Left lobe of liver (tissue), 2 donors: ENCODE results near the gene PNKD. TPM values are rescaled to one million over a fixed set of nuclear protein-coding genes. Genes with fewer than 3 reads are reported as not detected.

ENCODE experiments used
- ATAC-seq: fragments of 200-7000 bp; cut with Tn5 transposase; one replicate; pipeline ENCODE4 v1.9.1; 2020; ENCODE audit warnings: mild to moderate bottlenecking, moderate library complexity
- DNase-seq: peaks from one replicate; pipeline ENCODE4 v3.0.0-alpha.2; 2020; ENCODE audit warnings: low spot score
- total RNA-seq: library from RNA; stranded (reverse); gene quantifications from one replicate; pipeline ENCODE4 v1.2.1, GENCODE V29; 2021
- donor health status: DM: no; HTN: no; CAD: no; lungs with moderate emphysema.
- donor health status: DM: no; HTN: yes; CAD: no.

The PNKD gene
- total RNA-seq, 1 donor from 2014 or later = 102 TPM

DNA sequence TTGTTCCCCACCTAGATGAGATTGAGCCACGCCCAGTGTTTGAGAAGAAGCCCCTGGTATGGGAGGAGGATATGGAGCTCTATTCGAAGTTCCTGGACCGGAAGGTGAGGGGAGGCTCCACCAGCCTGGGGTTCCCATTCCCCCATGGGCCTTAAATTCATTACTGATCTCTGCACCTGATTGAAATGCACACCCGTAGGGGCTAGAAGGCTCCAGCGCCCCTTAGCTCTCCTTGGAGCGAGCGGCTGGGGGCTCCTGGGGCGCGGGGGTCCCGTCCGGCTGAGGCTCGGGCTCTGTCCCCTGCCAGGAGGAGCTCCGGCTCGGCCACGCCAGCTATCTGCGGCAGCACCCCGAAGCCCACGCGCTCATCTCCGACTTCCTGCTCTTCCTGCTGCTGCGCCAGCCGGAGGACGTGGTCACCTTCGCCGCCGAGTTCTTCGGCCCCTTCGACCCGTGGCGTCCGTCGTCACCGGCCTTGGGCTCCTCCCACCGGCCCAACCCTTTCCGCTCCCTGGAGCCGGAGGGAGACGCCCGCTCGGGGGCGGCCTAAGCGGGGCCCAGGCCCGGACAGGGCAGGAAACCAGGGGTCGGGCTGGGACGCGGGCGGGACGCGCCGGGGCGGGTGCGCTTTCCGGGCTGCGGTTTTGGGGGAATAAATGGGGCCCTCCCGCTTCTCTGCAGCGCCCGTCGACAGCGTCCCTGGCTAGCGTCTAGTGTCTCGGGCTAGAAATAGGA is 97.3 kb downstream of the PNKD start:
- ATAC-seq (peak; percentile 93), DNase-seq (peak; percentile 92)

DNA sequence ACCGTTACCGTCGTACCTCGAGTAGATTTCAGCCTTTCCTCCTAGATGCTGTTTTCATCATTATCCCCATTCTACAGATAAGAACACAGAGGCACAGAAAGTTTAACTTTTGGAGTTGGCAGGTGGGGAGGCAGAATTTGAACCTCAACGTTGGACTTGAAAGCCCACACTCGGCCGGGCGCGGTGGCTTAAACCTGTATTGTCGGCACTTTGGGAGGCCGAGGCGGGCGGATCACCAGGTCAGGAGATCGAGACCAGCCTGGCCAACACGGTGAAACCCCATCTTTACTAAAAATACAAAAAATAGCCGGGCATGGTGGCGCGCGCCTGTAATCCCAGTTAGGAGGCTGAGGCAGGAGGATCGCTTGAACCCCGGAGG is 97.8 kb downstream of the PNKD start:
- ATAC-seq = no peak

DNA sequence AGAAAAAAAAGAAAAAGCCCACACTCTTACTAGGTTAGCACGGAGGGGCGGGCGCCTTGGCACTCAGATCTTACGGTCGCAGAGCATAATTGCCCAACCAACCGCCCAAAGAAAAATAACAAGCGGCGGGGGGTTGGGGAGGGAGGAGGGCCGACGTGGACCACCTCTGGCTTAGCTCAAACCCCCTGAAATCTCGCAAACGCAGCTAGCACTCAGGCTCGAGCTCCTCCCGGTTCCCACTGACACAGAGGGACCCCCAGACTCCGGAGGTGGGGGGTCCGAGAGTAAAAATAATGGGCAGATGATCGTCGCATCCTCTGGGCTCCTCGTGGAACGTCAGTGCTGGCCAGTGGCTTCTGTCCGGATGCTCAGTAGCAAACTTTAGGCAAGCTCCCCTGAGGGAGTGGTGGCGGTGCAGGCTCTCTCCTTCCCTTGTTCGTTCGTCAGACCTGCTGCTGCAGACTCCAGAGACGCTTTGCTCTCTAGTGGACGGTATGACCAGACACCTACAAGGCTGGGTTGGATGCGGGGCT is 98.4 kb downstream of the PNKD start:
- ATAC-seq (no peak), DNase-seq (no peak)

More for the DNA sequence above, 97.8 kb downstream of the PNKD start:
- no peak for DNase-seq

DNA sequence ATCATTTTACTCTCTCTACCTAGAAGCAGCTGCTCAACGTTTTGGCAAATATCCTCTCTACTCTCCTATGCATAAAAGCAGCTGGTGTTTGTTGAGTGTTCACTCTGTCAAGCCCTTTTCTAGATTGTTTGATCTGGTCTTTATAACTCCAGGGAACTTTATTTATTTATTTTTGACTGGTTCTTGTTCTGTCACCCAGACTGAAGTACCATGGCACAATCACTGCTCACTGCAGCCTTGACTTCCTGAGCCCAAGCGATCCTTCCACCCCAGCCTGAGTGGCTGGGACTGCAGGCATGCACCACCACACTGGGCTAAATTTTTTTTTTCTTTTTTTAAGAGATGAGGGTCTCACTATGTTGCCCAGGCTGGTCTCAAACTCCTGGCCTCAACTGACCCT is 99.0 kb downstream of the PNKD start:
- ATAC-seq (no peak), DNase-seq (no peak)

DNA sequence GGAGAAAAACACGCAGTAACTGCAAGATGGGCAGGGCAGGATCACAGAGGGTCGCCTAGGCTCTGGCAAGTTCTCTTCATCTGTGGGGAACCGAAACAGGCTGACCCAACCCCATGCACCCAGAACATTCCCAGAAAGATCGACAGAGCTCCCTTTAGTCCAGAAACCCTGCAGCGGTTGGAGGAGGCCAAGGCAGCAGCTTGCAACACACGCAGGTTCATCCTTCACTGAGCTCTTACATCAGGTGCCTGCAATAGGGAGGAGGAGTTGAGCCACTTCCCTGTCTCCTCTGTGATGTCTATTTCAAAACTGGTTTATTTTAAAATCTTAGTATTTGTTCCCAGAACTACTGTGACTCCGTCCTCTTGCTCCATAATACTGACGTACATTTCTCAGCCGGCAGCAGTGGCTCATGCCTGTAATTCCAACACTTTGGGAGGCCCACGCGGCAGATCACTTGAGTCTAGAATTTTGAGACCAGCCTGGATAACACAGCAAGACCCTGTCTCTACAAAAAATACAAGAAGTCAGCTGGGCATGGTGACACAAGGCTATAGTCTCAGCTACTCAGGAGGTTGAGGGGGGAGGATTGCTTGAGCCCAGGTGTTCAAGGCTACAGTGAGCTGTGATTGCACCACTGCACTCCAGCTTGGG is 100.2 kb downstream of the PNKD start:
- peak; percentile 76 for DNase-seq
- ATAC-seq = peak; percentile 61

DNA sequence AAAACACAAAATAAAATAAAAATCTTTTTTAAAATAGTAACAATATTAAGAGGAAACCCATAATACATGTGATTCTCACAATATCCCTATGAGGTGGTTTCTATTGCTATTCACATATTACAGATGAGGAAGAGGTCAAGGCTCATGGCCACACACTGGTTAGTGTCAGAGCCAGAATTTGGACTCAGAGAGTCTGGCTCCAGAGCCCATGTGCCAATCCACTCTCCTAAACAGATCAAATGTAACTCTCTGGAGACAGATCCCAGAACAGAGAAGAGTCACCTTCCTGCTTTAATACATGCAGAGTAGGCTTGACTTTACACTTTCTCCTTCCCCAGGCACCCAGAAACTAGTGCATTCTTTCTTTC is 101.6 kb downstream of the PNKD start:
- peak; percentile 45 for ATAC-seq
- no peak for DNase-seq

DNA sequence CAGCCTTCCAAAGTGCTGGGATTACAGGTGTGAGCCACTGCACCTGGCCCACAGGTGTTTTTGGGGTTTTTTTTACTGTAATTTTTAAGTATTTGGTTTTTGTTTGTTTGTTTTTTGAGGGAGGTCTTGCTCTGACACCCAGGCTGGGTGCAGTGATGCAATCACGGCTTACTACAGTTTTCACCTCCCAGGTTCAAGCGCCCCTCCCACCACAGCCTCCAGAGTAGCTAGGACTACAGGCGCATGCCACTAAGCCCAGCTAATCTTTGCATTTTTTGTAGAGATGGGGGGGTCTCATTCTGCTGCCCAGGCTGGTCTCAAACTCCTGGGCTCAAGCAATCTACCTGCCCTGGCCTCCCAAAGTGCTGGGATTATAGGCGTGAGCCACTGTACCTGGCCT is 104.5 kb downstream of the PNKD start:
- no peak for ATAC-seq

DNA sequence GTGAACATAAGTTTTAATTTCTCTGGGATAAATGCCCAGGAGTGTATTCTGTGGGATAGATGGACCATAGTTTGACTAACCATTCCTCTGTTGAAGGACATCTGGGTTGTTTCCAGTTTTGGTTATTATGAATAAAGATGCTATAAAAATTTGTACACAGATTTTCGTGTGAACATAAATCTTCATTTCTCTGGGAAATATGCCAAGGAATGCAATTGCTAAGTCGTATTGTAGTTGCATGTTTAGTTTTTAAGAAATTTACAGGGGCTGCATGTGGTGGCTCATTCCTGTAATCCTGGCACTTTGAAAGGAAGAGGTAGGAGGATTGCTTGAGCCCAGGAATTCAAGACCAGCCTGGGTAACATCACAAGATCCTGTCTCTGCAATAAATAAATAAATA is 104.9 kb downstream of the PNKD start:
- ATAC-seq = no peak
- no peak for DNase-seq

More for the DNA sequence above, 104.5 kb downstream of the PNKD start:
- DNase-seq = no peak

DNA sequence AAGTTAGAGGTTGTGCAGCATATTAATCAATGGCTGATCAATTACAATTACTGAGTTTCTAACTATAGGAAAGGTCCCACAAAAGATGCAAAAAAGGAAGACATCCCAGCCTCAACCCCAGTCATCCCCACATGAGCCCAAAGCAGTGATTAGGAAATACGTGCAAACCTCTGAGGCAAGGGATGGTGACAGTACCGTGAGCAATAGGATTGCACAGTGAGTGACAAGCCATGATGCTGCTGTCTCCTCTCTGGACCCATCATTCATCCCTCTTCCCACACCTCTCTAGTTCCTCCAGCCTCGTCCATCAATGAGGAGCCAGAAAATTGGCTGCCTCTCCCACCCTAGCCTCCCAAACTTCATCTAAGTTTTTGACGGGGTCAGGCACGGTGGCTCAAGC is 107.7 kb downstream of the PNKD start:
- no peak for ATAC-seq
- no peak for DNase-seq

DNA sequence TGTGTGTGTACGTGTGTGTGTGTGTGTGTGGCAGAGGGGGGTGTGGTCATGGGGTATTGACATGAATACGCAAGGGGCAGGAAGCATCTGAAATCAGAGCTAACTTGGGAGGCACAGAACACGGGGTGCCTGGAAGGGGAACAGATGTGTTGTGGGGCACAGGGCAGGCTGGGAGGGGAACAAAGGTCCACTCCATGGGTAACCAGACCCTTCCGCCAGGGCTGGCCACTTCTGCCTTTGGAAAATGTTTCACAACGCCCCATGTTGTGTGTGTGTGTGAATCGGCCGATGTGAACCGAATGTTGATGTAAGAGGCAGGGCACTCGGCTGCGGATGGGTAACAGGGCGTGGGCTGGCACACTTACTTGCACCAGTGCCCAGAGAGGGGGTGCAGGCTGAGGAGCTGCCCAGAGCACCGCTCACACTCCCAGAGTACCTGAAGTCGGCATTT is 111.6 kb downstream of the PNKD start, which contains the start of gene SLC11A1:
Gene SLC11A1, plus strand, starts transcription at position 358 of the 451 bp plus-strand sequence. CDS start 96 bp downstream, outside the sequence.
- peak; percentile 67 for DNase-seq
- peak; percentile 71 for ATAC-seq

DNA sequence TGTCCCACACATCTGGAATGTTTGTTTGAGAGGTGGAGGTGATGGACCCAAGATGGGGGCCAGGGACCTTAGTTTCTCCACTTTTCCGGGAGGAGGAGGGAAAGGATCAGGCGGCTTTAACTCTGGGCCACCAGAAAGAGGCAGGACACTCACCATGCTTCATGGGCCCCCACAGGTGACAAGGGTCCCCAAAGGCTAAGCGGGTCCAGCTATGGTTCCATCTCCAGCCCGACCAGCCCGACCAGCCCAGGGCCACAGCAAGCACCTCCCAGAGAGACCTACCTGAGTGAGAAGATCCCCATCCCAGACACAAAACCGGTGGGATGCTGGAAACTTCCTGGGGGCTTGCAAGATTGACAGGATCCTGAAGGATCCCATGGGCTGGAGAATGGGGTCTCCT is 112.5 kb downstream of the PNKD start:
- ATAC-seq (no peak), DNase-seq (no peak)

DNA sequence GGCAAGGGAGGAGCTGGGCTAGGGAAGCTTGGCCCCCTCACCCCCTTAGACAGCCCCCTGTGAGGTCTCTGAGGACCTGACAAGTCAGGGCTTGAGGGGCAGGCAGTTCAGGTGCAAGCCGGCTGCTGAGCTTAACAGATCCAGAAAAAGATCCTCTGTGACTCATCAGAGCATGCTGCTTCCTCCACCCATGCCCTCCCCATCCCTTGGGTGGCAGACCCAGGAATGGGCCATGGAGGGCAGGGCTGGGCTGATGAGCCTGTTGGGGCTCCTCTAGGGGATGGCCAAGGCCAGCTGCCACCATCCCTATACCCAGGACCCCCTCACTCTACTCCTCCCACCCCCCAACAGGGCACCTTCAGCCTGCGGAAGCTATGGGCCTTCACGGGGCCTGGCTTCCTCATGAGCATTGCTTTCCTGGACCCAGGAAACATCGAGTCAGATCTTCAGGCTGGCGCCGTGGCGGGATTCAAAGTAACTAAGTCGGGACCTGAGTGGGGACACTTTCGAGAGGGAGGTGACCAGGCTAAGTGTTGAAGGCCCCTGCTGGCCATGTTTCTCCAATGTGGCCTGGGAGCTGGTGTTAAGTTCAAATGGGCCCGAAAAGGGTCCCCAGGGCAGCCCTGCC is 113.7 kb downstream of the PNKD start:
- DNase-seq (no peak), ATAC-seq (no peak)

DNA sequence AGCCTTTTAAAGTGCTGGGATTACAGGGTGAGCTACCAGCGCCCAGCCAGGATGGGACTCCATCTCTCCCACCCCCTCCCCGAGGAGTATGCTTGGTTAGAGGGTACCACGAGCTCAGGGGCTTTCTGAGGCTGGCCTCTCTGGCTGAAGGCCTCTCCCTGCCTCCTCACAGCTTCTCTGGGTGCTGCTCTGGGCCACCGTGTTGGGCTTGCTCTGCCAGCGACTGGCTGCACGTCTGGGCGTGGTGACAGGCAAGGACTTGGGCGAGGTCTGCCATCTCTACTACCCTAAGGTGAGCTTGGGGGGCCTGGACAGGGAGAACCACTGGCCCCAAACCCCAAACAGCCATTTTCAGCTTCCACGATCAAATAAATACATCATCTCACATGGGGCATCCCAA is 114.7 kb downstream of the PNKD start:
- no peak for DNase-seq

DNA sequence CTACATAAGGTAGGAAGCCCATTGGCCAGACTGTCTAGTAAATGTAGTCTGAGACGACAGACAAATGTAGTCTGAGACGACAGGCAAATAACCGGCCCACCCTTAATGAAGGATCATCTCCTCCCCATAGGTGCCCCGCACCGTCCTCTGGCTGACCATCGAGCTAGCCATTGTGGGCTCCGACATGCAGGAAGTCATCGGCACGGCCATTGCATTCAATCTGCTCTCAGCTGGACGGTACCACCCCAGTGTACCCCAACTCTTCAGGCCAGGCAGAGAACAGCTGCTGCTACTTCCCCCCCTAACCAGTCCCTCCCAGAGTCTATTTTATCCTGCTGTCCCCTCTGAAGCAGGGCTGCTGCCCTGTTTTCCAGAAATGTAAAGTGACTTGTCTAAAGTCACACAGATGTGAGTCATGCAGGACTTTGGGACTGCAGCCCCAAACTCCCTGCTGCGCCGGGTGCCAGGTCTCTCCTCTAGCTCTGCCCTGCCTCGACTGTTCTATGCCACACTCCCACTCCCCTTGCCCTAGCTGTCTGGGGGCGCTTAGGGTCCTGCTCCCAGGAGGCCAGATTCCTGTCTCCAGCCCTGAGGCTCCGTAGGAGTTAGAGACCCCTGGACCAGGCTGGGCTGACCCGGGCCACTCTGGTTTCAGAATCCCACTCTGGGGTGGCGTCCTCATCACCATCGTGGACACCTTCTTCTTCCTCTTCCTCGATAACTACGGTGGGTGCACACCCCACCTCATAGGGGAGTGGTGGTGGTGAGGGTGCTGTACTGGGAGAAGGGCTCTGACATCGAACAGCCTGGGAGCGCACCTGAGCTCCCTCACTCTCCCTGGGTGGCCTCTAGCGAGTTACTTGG is 116.4 kb downstream of the PNKD start:
- ATAC-seq = peak; percentile 30
- no peak for DNase-seq

More for the DNA sequence above, 114.7 kb downstream of the PNKD start:
- no peak for ATAC-seq

DNA sequence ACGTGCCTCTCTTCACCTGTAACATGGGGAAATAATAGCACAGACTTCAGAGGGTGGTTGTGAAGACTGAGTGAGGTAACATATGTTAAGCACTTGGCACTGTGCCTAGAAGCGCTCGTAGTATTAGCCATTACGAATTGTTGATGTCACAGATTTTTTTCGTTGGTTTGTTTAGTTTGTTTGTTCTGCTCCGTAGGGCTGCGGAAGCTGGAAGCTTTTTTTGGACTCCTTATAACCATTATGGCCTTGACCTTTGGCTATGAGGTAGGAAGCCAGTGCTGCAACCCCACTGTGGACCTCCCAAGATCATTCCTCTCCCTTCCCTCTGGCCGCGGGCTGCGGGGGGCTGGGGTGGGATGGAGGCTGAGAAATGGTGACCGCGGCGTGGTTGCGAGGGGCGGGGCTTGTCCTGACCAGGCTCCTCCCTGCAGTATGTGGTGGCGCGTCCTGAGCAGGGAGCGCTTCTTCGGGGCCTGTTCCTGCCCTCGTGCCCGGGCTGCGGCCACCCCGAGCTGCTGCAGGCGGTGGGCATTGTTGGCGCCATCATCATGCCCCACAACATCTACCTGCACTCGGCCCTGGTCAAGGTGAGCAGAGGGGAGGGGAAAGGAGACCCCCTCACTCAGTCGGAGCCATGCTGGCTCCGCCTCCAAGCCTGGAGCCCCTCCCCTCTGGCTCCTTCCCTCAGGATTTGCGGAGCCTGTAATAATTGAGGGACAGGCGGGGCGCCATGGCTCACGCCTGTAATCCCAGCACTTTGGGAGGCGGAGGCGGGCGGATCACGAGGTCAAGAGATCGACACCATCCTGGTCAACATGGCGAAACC is 117.3 kb downstream of the PNKD start:
- ATAC-seq (peak; percentile 79), DNase-seq (no peak)

DNA sequence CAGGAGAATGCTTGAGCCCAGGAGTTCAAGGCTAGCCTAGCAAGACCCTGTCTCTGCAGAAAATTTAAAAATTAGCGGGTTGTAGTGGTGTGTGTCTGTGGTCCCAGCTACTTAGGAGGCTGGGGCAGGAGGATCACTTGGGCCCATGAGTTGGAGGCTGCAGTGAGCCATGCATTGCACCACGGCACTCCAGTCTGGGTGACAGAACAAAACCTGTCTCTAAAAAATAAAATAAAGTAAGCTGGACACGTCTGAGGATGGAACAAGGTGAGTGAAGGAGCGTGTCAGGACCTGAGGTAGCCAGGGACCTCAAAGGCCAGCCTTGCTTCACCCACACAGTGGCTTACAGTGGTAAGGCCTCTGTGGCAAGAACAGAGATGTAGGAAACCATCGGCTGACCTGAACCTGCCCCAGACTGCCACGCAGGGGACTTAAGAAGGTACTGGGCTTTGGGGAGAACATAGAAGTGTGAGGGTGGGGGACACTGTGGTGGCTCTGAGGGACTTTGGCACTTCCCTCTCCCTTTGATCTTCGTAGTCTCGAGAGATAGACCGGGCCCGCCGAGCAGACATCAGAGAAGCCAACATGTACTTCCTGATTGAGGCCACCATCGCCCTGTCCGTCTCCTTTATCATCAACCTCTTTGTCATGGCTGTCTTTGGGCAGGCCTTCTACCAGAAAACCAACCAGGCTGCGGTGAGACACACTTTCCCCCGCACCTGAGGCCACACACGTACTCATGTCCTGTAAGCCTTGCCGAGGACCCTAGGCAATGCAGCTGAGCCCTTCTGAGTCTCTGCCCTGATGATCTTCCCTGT is 119.2 kb downstream of the PNKD start:
- no peak for DNase-seq
- ATAC-seq = no peak

DNA sequence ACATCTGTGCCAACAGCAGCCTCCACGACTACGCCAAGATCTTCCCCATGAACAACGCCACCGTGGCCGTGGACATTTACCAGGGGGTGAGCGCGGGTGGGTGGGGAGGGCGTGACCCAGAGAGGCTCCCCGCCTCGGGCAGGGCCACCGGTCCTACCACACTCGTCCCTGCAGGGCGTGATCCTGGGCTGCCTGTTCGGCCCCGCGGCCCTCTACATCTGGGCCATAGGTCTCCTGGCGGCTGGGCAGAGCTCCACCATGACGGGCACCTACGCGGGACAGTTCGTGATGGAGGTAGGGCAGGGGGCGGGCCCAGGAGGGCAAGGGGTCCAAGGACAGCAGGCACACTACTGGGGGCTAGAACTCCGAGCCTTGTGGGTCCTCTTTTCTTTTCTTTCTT is 120.9 kb downstream of the PNKD start:
- ATAC-seq (no peak), DNase-seq (no peak)

DNA sequence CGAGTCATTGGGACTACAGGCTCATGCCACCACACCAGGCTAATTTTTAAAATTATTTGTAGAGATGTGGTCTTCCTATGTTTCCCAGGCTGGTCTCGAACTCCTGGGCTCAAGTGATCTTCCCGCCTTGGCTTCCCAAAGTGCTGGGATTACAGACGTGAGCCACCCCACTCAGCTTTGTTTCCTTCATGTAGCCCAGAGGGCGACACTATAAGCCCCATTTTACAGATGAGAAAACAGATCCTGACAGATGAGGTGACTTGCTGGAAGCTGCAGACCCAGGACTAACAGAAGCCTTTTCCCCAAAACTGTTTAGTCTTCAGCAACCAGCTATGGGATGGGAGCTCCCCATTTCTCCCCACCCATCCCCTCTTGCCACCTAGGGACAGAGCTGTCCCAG is 122.1 kb downstream of the PNKD start:
- DNase-seq (no peak), ATAC-seq (no peak)

DNA sequence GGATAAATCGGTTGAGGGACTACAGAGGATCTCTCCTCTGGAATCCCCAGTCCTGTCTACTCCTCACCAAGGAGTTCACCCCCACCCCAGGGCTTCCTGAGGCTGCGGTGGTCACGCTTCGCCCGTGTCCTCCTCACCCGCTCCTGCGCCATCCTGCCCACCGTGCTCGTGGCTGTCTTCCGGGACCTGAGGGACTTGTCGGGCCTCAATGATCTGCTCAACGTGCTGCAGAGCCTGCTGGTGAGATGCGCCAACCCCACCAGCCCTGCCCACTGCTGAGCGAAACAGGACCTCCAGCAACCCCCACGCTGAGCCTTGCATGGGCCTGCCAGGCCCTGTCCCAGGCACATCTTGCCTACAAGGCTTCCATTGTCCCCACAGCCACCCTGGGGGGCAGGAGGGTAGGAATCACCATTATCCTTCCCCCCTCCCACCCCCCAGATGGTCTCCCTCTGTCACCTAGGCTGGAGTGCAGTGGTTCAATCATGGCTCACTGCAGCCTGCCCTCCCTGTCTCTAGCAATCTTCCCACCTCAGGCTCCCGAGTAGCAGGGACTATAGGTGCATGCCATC is 122.7 kb downstream of the PNKD start:
- no peak for ATAC-seq
- DNase-seq = no peak
